ENCODE measurements around the gene ISCA1. TPM values are rescaled to one million over a fixed set of nuclear protein-coding genes. Genes with fewer than 3 reads are reported as not detected.
A peak's percentile ranks its signal among the peaks of the same experiment; 100 is the strongest.
"Not testable (repeated sequence)": the region's sequence is repeated elsewhere in the genome, so short reads cannot be mapped to it uniquely, and the experiment has no call there.

The ISCA1 gene
- polyA plus RNA-seq (2012; ENCODE audit: missing spikeins) = 24.7 TPM

DNA sequence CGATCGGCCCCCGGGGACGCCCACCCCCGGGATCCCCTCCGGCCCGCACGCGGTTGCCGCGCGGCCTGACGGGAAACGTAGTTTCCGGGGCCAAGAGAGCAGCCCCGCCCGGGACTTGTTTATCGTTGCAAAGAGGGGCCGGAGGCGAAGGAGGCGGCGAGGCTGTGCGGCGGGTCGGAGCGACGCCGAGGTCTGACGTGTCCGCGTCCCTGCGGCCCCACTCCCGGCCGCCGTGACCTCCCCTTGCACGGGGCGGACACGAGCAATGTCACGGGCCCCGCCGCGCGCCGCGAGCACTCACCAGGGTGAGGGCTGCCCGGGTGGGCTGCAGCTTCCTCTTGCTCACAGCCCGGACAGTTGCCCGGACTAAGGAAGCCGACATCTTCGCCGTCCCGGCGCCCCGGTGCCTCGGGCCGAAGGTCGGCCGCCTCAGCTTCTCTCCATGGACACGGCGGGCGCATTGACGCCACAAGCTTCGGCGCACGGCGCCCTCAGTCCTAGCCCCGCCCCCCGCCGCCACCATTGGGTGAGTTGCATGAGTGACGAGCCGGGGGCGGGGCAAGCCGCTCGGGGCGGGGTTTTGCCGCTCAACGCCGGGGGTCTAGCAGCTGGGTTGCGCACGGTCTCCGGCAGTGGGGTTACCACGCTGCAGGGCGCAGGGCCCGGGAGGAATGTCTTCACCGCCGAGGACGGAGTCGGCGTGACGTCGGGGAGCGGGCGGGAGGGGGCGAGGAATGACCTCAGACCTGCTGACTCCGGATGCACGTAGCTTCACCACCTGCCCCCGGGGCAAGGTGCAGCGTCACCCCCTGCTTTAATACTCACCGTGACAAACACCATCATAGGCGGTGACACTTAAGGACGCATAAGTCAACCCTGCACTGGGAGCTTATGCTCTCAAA is at the start of gene ISCA1:
Gene ISCA1, minus strand, starts transcription at position 462 of the 902 bp plus-strand sequence. Its CDS starts 80 bp downstream, at position 382.
- TF ChIP-seq POLR2AphosphoS5 (IDR thresholded peaks at IDR 0.05; ENCODE audit: low read depth, low read length) (peak; percentile 9; the same call in 1 of the 2 replicates), TAF1 (IDR thresholded peaks at IDR 0.05; ENCODE audit: borderline replicate concordance, low read depth, low read length) (peak; percentile 70), POLR2A (IDR thresholded peaks at IDR 0.05; ENCODE audit: low read depth, low read length) (peak; percentile 73; the same call in 1 of the 2 replicates)
- FAIRE-seq (peak; percentile 85), DNase-seq (ENCODE audit: insufficient read length) (peak; percentile 63)

DNA sequence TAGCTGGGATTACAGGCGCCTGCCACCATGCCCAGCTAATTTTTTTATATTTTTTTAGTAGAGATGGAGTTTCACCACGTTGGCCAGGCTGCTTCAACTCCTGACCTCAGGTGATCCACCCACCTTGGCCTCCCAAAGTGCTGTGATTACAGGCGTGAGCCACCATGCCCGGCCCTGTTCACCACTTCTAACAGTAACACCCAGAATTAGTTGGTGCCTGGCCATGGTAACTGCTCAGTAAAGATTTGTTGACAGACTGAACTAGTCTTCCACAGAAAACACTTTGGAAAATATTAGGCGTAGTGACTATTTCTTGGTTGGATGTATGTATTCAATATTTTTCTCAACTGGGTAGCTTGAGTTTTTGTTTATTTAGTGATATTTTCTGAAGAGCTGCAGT is 47.8 kb upstream of the ISCA1 start:
- TF ChIP-seq POLR2A (IDR thresholded peaks at IDR 0.05; ENCODE audit: low read depth, low read length) (no peak), POLR2AphosphoS5 (IDR thresholded peaks at IDR 0.05; ENCODE audit: low read depth, low read length) (no peak), TAF1 (IDR thresholded peaks at IDR 0.05; ENCODE audit: borderline replicate concordance, low read depth, low read length) (no peak)
- DNase-seq (ENCODE audit: insufficient read length) = no peak
- no peak for FAIRE-seq

DNA sequence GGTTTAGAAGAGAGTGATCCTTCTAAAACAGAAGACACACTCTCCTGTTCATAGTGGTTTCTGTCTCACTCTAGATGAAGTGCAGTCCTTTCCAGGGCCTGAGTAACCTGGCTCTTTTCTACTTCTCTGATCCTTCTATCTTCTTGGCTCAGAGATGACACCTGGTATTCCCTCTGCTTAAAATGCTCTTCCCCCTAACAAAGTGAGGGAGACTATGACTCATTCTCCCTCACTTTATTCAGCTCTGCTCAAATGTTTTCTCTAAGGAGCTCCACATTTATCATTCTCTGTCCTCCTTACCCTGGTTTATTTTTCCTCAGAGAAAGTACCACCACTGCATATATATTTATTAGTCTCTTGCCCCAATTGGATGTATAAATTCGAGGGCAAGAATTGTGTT is 47.3 kb upstream of the ISCA1 start:
- FAIRE-seq = no peak
- DNase-seq (ENCODE audit: insufficient read length) = no peak
- TF ChIP-seq POLR2AphosphoS5 (IDR thresholded peaks at IDR 0.05; ENCODE audit: low read depth, low read length) = no peak
- no peak for TF ChIP-seq TAF1 (IDR thresholded peaks at IDR 0.05; ENCODE audit: borderline replicate concordance, low read depth, low read length)
- TF ChIP-seq POLR2A (IDR thresholded peaks at IDR 0.05; ENCODE audit: low read depth, low read length) = no peak

DNA sequence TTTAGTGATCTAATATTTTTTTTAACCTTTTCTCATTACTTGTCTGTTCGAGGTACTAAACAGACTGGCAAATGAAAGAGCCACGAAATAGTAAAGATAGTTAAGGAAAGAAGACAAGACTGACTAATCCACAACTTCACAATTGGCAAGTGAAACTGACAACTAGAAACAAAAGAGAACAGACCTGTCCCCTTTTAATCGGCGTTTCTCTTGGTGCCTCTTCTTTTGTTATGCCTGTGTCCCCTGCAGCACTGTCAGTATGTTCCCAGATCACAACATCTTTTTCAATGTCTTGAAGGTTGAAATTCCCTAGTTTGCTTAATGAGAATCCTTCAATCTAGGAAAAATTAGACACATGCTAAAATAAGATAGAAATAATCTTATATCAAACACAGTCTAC is 45.8 kb upstream of the ISCA1 start:
- TF ChIP-seq TAF1 (IDR thresholded peaks at IDR 0.05; ENCODE audit: borderline replicate concordance, low read depth, low read length) (no peak), POLR2AphosphoS5 (IDR thresholded peaks at IDR 0.05; ENCODE audit: low read depth, low read length) (no peak)
- DNase-seq (ENCODE audit: insufficient read length) (no peak), FAIRE-seq (no peak)

DNA sequence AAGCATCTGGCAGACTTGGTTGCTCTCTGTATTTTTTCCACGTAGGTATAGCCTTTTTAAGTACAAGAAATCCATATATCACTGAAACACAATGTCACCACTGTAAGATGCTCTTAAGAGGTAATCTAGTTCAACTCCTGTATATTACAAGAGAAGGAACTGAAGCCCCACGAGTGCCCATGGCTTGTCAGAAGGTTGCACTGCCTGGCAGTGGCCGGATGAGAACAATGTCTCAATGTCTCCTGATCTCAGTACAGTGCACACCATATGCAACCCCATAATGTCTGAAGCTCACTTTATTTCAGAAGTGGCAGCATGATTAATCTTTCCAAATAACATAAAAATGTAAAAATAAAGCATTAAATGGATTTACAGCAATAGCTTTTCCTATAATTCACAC is 44.2 kb upstream of the ISCA1 start:
- no peak for FAIRE-seq
- TF ChIP-seq TAF1 (IDR thresholded peaks at IDR 0.05; ENCODE audit: borderline replicate concordance, low read depth, low read length) (no peak), POLR2A (IDR thresholded peaks at IDR 0.05; ENCODE audit: low read depth, low read length) (no peak), POLR2AphosphoS5 (IDR thresholded peaks at IDR 0.05; ENCODE audit: low read depth, low read length) (no peak)
- no peak for DNase-seq (ENCODE audit: insufficient read length)

DNA sequence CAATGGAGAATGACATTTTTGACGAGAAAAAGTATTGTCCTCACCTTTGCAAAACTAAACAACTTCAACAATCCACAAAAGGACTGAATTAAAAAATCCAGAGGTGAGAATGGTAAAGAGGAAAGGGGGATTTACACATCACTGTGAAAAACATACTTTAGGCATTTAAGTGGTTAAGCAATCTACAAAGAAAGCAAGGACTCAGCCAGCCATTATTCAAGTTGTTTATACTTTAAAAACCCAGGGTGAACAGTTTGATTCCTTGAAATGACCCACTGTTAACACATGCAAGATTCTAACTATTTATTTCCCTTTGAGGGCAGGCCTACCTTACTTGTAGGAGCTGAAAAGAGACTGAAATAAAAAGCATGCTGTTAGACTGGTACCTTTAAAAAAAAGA is 42.6 kb upstream of the ISCA1 start:
- TF ChIP-seq TAF1 (IDR thresholded peaks at IDR 0.05; ENCODE audit: borderline replicate concordance, low read depth, low read length) = no peak
- TF ChIP-seq POLR2AphosphoS5 (IDR thresholded peaks at IDR 0.05; ENCODE audit: low read depth, low read length) = no peak
- no peak for TF ChIP-seq POLR2A (IDR thresholded peaks at IDR 0.05; ENCODE audit: low read depth, low read length)
- no peak for DNase-seq (ENCODE audit: insufficient read length)
- no peak for FAIRE-seq

DNA sequence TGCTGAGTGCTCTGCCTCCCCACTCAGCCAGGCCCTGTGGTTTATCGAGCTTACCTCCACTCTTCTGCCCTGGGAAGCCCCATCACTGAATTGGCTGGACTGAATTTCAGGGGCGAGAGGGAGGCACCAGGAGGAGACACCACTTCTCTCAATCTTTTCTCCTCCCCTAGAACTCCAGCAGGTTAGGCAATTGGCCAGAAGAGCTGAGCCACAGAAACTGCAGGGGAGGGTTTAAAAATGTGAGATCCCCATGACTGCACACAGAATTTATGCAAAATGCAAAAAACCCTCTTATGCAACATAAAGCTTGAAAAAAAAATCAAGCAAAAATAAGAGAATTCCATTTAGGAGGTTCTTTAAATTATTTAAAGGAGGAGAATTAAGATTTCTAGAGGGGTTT is 42.0 kb upstream of the ISCA1 start:
- DNase-seq (ENCODE audit: insufficient read length) = no peak
- TF ChIP-seq POLR2A (IDR thresholded peaks at IDR 0.05; ENCODE audit: low read depth, low read length) = no peak
- no peak for TF ChIP-seq POLR2AphosphoS5 (IDR thresholded peaks at IDR 0.05; ENCODE audit: low read depth, low read length)
- no peak for TF ChIP-seq TAF1 (IDR thresholded peaks at IDR 0.05; ENCODE audit: borderline replicate concordance, low read depth, low read length)
- FAIRE-seq = no peak

DNA sequence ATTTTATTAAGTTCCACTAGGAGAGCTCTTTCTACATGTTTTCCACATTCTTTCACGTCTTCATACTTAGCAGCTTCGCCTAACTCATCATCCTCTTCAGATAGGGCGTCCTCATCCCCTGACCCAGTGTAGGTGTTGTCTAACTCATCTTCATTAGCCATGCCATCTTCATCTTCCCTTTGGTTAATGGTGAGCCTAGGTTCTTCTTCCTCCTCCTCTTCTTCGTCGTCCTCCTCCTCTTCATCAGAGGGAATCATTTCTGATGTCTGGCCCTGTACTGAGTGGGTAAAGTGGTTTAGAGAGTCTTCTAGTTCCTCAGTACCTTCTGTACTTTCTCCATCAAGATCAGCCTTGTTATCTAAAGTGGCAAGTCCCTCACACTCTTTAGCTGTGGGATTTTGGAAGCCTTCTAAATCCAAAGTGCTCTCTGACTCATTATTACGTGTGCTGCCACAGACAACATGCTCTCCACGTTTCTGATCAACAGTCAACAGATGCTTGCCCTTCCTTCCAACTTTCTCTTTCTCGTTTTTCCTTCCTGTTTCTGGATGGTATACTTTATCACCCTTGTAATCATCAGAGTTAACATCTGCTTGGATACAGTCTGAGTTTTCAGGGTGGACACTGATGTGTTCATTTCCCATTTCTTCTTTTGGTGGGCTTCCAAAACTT is 40.8 kb upstream of the ISCA1 start:
- no peak for DNase-seq (ENCODE audit: insufficient read length)
- TF ChIP-seq POLR2A (IDR thresholded peaks at IDR 0.05; ENCODE audit: low read depth, low read length) (no peak), TAF1 (IDR thresholded peaks at IDR 0.05; ENCODE audit: borderline replicate concordance, low read depth, low read length) (no peak), POLR2AphosphoS5 (IDR thresholded peaks at IDR 0.05; ENCODE audit: low read depth, low read length) (no peak)
- FAIRE-seq = no peak

DNA sequence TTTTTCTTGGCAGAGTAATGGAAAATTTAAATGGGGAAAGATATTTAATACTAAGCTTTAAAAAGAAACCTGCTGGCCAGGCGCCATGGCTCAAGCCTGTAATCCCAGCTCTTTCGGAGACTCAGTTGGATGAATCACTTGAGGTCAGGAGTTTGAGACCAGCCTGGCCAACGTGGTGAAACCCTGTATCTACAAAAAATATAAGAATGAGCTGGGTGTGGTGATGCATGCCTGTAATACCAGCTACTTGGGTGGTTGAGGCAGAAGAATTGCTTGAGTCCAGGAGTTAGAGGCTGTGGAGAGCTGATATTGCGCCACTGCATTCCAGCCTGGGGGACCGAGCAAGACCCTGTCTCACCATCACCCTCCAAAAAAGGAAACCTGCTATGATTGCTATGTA is 39.0 kb upstream of the ISCA1 start:
- DNase-seq (ENCODE audit: insufficient read length) (no peak), FAIRE-seq (no peak)
- TF ChIP-seq TAF1 (IDR thresholded peaks at IDR 0.05; ENCODE audit: borderline replicate concordance, low read depth, low read length) (no peak), POLR2A (IDR thresholded peaks at IDR 0.05; ENCODE audit: low read depth, low read length) (no peak), POLR2AphosphoS5 (IDR thresholded peaks at IDR 0.05; ENCODE audit: low read depth, low read length) (no peak)

DNA sequence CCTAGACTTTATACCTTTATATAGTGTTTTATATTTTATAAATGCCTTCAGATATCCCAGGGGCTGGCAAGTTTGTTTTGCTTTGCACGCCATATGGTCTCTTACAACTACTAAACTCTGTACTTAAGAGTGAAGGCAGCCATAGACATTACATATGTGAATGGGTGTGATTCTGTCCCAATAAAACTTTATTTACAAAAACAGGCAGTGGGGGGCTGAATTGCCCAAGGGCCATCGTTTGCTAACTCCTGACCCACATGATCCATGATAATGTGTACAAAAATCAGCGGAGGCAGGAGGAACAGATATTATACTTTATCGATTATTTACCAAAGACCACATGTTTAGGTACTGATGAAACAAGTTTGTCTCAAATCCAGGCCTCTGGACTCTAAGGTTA is 35.8 kb upstream of the ISCA1 start:
- TF ChIP-seq TAF1 (IDR thresholded peaks at IDR 0.05; ENCODE audit: borderline replicate concordance, low read depth, low read length) (no peak), POLR2A (IDR thresholded peaks at IDR 0.05; ENCODE audit: low read depth, low read length) (no peak), POLR2AphosphoS5 (IDR thresholded peaks at IDR 0.05; ENCODE audit: low read depth, low read length) (no peak)
- FAIRE-seq (no peak), DNase-seq (ENCODE audit: insufficient read length) (no peak)

DNA sequence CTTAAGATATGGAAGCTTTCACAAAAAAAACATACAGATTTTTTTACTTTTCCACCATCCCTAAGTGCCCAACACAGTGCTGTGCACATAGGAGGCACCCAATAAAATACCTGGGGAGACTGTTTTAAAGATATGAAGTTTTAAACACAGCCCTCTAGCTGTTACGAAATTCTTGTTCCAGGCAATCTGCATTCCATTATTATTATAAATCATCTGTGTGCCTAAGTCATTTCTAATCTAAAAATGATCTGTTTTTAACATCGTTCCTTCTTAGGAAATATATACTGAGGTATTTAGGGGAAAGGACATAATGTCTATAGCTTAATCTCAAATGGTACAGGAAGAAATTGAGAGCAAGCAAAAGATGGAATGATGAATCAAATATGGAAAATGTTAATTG is 32.7 kb upstream of the ISCA1 start:
- FAIRE-seq = no peak
- TF ChIP-seq TAF1 (IDR thresholded peaks at IDR 0.05; ENCODE audit: borderline replicate concordance, low read depth, low read length) (no peak), POLR2A (IDR thresholded peaks at IDR 0.05; ENCODE audit: low read depth, low read length) (no peak), POLR2AphosphoS5 (IDR thresholded peaks at IDR 0.05; ENCODE audit: low read depth, low read length) (no peak)
- DNase-seq (ENCODE audit: insufficient read length) = no peak

DNA sequence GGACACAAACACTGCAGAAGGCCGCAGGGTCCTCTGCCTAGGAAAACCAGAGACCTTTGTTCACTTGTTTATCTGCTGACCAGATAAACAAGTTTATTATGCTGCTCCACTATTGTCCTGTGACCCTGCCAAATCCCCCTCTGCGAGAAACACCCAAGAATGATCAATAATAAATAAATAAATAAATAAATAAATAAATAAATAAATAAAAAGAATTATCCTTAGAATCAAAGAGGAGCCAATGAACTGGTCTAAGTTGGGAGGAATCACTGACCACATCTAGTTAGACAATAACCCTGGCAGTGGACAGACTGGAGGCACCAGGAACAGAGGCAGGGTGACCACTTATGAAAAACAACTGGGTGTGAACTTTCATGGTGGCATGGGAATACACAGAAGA is 30.6 kb upstream of the ISCA1 start:
- FAIRE-seq; DNase-seq (ENCODE audit: insufficient read length): not testable (repeated sequence)
